Activated effector memory CD4-positive, alpha-beta T cell treated with Interleukin-2 at 50 U/mL for 16 hours (primary cell): ENCODE measurements around the gene HRC.
"Not testable (repeated sequence)": the region's sequence is repeated elsewhere in the genome, so short reads cannot be mapped to it uniquely, and the experiment has no call there.

ENCODE experiments used
- DNase-seq: peaks from one replicate; pipeline ENCODE4 v3.0.0-alpha.2; 2020

Gene HRC, protein sequence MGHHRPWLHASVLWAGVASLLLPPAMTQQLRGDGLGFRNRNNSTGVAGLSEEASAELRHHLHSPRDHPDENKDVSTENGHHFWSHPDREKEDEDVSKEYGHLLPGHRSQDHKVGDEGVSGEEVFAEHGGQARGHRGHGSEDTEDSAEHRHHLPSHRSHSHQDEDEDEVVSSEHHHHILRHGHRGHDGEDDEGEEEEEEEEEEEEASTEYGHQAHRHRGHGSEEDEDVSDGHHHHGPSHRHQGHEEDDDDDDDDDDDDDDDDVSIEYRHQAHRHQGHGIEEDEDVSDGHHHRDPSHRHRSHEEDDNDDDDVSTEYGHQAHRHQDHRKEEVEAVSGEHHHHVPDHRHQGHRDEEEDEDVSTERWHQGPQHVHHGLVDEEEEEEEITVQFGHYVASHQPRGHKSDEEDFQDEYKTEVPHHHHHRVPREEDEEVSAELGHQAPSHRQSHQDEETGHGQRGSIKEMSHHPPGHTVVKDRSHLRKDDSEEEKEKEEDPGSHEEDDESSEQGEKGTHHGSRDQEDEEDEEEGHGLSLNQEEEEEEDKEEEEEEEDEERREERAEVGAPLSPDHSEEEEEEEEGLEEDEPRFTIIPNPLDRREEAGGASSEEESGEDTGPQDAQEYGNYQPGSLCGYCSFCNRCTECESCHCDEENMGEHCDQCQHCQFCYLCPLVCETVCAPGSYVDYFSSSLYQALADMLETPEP

DNA sequence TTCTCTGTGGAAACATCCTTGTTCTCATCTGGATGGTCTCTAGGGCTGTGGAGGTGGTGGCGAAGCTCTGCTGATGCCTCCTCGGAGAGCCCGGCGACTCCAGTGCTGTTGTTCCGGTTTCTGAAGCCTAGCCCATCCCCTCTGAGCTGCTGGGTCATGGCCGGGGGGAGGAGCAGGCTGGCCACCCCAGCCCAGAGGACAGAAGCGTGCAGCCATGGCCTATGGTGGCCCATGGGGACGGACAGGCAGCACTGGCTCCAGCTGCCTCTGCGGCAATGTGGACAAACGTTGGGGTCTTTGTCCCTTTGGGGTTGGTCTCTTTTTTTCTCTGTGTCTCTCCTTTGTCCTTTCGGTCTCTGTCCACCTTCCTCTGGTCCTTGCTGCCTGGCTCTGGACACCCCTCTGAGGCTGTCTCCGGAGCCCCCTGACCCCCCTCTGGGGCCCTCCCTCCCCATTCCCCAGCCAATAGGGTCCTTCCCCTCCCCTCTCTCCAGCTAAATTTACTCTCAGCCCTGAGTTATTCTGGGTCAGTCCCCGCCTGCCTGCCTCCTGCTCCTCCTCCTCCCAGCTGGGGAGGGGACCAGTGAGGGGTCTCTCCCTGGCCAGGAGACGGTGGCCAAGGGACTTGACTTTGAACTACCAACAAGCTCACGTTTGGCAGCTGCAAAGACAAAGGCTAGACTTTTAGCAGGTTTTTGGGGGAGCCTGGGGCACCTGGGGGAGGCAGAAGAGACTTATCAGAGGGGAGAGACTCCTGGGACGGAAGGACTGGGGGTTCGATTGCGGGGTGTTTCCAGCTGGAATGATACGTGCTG is at the start of gene HRC:
Gene HRC, minus strand, starts transcription at position 392 of the 815 bp plus-strand sequence. Its CDS starts 159 bp downstream, at position 233.
- DNase-seq = no peak

DNA sequence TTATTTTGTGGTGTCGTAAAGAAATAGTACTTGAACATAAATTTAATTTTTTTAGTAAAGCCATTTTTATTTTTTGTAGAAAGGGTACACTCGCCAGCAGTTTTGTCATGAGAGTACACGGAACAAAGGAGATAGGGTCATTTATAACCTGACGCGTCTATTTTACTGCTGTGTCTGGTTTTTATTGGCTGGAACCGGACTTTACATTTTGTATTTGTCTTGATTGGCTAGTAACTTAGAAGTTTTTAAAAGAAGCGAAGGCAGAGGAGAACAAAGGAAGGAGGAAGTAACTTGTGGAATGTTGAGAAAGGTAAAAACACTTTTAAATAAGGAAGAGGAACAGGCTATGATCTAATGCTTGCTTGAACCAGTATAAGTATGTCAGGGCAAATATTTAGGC is 45.8 kb upstream of the HRC start:
- no peak for DNase-seq

DNA sequence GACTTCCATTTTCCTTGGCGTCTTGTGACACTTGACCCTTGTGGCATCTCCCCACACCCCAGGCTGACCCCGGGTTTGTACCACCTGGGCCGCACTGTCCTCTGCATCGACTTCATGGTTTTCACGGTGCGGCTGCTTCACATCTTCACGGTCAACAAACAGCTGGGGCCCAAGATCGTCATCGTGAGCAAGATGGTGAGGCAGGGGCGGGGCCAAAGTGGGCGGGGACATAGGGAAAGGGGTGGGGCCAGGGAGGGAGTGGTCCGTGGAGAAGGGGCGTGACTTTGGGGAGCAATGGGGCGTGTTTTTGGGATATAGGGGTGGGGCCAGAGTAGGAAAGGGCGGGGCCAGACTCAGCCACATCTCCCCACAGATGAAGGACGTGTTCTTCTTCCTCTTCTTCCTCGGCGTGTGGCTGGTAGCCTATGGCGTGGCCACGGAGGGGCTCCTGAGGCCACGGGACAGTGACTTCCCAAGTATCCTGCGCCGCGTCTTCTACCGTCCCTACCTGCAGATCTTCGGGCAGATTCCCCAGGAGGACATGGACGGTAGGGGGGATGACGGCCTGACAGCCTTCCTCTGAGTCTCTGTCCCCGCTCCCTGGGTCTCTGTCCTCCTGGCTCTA is 45.2 kb upstream of the HRC start:
- no peak for DNase-seq

DNA sequence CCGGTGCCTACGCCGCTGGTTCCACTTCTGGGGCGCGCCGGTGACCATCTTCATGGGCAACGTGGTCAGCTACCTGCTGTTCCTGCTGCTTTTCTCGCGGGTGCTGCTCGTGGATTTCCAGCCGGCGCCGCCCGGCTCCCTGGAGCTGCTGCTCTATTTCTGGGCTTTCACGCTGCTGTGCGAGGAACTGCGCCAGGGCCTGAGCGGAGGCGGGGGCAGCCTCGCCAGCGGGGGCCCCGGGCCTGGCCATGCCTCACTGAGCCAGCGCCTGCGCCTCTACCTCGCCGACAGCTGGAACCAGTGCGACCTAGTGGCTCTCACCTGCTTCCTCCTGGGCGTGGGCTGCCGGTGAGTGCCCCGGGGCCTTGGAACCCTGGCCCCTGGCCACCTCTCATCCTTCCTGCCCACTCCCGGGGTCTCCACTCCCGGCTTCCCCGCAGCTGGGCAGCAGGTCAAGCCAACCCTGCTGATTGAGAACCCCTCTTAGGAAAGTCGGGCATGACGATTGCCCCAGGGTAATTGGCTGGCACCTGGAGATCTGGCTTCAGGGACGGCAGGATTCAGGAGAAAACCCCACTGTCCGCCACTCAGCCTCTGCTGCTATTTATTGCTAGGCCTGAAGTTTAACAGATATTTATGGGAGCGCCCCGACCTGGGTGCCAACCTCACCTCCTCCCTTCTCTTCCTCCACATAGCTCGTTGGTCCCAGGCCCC is 41.5 kb upstream of the HRC start:
- DNase-seq = no peak

DNA sequence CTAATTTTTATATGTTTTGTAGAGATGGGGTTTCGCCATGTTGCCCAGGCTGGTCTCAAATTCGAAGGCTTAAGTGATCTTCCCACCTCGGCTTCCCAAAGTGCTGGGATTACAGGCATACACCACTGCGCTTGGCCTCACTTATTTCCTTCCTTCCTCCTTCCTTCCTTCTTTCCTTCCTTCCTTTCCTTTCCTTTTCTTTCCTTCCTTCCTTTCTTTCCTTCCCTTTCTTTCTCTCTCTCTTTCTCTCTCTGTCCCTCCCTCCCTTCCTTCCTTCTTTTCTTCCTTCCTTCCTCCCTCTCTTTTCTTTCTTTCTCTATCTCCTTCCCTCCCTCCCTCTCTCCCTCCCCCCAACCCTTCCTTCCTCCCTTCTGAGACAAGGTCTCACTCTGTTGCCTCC is 39.2 kb upstream of the HRC start:
- DNase-seq = no peak

DNA sequence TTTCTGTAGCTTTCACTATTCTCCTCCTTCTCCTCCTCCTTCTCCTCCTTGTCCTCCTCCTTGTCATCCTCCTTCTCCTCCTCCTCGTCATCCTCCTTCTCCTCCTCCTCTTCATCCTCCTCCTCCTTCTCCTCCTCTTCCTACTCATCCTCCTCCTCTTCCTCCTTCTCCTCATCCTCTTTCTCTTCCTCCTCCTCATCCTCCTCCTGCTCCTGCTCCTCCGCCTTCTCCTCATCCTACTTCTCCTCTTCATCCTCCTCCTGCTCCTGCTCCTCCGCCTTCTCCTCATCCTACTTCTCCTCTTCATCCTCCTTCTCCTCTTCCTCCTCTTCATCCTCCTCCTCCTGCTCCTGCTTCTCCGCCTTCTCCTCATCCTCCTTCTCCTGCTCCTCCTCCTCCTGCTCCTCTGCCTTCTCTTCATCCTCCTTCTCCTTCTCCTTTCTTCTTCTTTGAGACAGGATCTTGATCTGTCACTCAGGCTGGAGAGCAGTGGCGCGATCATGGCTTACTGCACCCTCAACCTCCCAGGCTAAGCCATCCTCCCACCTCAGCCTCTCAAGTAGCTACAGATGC is 38.7 kb upstream of the HRC start:
- DNase-seq = no peak

DNA sequence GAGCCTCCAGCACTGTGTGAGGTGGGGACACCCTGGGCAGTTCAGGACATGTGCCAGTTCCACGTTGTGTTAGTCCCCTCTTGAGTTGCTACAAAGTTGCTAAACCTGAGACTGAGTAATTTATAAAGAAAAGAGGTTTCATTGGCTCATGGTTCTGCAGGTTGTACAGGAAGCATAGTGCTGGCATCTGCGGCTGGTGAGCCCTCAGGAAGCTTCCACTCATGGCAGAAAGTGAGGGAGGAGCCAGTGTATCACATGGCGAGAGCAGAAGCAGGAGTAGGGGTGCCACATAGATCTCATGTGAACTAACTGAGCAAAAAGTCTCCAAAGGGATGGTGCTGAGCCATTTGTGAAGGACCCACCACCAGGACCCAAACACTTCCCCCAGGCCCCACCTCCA is 35.6 kb upstream of the HRC start:
- DNase-seq = no peak

DNA sequence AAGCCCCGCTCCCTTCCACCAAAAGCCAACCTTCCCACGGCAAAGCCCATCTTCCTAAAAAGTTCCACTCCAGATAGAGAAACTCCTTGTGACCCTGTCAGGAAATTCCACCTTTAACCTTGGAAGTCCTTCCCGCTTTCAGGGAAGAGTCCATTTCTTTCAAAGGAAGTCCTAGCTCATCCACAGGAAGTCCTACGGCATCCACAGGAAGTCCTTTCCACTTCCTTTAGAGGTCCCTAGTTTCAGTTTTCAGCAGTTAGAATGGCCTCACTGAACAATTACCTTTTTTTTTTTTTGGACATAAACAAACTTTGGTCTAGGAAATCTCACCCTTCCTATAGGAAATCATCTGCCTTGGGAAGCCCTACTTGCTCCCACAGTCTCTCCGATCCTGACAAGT is 34.1 kb upstream of the HRC start:
- no peak for DNase-seq

DNA sequence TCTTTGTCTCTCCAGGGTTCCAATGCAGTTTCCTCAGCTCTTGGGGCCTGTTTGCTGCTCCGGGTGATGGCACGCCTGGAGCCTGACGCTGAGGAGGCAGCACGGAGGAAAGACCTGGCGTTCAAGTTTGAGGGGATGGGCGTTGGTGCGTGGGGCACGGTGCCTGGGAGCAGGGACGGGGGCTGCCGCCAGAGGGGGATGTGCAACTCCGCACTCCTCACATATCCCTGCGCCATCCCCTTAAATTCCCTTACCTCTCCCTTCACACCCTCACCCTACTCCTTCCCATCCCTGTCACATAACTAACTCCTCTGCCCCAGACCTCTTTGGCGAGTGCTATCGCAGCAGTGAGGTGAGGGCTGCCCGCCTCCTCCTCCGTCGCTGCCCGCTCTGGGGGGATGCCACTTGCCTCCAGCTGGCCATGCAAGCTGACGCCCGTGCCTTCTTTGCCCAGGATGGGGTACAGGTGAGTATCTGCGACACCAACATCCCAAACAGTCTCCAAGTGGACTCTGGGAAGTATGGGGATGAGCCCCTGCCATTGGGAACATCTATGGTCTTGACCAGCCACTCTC is 33.5 kb upstream of the HRC start:
- no peak for DNase-seq

DNA sequence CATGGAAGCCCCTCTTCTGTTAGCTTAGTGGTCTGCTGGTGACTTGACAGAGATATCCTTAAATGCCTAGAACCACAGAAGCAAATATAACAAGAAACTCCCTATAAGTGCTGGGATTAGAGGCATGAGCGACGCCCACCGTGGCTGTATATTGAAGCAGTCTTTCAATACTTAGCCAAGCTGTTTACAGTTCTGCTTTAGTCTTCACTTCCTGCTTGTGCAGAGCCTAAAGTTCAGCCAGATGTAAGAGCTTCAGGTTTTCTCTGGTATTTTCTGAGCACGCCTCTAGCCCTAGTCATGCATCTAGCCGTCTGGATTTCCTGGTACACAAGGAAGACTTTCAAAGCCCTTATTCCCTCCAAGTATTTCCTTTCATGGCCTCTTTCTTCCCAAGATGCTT is 30.9 kb upstream of the HRC start:
- DNase-seq = no peak

DNA sequence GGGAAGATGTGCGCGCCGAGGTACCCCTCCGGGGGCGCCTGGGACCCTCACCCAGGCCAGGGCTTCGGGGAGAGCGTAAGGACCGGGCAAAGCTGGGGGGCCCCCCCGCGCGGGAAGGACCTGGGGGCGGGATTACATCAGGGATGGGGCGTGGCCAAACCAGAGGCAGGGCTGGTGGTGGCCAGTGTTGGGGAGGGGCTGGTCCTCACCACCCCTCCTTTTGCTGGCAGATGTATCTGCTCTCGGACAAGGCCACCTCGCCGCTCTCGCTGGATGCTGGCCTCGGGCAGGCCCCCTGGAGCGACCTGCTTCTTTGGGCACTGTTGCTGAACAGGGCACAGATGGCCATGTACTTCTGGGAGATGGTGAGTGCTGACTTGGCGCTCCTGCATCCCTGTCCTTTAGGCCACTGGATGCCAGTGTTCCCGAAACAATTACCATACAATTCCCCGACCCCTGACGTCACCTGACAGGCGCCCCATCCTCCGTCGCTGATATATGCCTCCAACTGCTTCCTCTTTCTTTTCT is 27.7 kb upstream of the HRC start:
- no peak for DNase-seq

DNA sequence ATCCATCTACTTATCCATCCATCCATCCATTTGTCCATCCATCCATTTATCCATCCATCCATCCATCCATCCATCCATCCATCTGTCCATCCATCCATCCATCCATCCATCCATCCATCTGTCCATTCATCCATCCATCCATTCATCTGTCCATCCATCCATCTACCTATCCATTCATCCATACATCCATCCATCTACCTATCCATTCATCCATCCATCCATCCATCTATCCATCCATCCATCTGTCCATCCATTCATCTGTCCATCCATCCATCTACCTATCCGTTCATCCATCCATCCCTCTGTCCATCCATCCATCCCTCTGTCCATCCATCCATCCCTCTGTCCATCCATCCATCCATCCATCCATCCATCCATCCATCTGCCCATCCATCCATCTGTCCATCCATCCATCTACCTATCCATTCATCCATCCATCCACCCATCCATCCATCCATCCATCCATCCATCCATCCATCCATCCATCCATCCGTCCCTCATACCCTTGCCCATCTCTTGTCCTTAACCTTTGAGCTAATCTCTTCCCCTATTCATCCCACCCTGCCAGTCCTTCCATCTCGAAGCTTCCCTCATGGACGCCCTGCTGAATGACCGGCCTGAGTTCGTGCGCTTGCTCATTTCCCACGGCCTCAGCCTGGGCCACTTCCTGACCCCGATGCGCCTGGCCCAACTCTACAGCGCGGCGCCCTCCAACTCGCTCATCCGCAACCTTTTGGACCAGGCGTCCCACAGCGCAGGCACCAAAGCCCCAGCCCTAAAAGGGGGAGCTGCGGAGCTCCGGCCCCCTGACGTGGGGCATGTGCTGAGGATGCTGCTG is 27.0 kb upstream of the HRC start:
- not testable (repeated sequence) for DNase-seq

DNA sequence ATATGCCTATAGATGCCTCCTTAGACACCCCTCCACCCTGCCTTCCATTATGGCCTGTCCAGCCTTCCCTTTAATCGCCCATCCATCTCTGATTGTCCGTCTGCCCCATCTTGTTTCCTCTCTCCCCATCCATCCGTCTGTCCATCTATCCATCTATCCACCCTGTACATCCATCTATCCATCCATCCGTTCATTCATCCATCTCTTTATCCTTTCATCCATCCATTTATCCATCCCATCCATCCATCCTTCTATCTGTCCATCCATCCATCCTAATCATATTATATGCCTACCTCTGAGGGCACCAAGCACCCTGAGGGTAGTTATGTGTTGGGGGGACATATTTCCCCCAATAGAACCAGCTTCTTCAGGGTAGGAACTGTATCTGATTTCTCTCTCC is 25.5 kb upstream of the HRC start:
- DNase-seq = no peak

DNA sequence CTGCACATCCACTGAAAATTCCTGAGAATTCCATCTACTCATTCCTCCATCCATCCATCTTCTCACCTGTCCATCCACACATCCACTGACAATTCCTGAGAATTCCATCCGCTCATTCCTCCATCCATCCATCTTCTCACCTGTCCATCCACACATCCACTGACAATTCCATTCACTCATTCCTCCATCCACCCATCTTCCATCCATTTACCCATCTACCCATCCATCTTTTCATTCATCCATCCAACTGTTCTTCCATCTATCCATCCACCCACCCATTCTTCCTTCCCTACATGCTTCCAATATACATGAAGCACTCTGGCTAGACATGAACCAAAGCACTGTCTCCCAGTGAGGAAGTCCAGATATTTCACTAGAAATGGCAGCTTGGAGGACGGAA is 18.0 kb upstream of the HRC start:
- DNase-seq = no peak

DNA sequence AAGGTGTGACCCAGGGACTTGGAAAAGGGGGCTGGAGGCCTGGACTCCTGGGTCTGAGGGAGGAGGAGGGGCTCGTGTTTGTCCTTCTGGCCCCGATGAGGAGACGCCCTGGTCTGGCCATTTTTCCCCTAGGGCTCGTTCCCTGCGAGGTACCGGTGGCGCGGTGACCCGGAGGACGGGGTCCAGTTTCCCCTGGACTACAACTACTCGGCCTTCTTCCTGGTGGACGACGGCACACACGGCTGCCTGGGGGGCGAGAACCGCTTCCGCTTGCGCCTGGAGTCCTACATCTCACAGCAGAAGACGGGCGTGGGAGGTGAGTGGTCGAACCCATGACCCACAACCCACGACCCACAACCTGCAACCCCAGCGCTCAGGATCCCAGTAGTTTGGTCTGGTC is 13.2 kb upstream of the HRC start:
- DNase-seq = no peak

DNA sequence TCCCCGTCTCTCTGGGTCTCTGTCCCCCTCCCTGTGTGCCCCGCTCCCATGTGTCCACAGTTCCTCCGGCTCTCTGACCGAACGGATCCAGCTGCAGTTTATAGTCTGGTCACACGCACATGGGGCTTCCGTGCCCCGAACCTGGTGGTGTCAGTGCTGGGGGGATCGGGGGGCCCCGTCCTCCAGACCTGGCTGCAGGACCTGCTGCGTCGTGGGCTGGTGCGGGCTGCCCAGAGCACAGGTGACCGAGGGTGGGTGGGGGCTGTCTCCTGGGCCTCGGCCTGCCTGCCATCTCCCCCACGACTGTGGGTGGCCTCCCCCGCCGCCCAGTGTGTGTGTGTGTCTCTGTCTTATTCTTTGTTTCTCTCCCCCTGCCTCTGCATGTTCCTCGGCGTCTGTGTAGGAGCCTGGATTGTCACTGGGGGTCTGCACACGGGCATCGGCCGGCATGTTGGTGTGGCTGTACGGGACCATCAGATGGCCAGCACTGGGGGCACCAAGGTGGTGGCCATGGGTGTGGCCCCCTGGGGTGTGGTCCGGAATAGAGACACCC is 12.7 kb upstream of the HRC start:
- DNase-seq = no peak

DNA sequence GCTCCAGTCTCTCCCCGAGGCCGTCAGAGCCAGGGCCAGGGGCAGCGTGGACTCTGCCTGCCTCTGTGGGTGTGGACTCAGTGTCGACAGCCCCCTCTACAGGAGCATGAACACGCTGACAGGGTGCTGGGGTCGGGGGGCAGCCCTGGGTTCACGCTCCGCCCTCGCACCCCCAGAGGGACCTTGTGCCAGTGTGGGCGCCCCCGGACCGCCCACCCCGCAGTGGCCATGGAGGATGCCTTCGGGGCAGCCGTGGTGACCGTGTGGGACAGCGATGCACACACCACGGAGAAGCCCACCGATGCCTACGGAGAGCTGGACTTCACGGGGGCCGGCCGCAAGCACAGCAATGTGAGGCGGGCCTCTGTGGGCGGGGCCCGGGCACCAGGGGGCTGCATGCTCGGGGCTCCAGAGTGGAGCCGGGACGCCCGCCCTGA is 10.7 kb upstream of the HRC start:
- DNase-seq = no peak

DNA sequence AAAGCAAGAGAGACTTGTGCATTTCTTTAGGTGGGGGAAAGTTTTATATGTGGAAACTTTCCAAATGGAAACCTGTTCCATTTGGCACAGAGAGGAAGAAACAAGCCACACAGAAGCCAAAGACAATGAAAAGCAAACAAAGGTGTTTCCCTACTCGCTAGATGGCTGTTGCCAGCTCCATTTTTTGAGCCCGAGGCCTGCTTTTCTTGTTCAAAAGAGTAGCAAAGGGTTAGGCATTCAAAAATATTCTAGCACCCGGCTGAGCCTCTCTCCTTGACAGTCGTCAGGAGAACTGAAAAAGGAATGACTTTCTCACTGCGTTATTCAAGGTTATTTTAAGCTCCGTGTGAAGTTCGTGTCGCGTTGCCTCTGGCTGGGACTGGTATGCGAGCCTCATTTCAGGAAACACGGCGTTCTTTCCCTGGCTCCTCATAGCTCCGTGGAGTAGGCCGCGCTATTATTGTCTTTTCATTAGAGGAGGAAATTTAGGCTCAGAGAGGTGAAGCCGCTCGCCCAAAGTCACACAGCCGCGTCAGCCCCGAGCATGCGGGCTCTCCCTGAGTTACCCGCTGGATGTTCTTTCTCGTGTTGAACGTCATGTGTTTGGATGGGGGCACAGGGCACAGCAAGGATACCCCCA is 10.0 kb upstream of the HRC start:
- no peak for DNase-seq

DNA sequence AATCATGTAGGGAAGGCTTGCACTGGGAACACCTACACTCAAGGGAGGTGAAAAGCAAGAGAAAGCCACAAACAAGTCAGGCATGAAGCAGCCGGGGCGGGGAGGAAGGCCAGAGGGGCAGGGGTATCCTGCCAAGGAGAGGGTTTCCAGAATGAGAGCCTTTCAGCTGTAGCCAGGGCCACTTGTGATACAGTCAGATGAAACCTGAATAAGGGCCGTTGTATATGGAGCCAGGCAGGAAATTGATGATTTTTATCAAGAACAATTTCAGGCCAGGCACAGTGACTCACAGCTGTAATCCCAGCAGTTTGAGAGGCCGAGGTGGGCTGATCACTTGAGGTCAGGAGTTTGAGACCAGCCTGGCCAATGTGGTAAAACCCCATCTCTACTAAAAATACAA is 6.8 kb upstream of the HRC start:
- DNase-seq = no peak
